Measurements from ENCODE around the gene ADRA2C.

The ADRA2C gene

GRCh38 chr4:3735196-3735595 is 31.0 kb upstream of the ADRA2C start:
- DNase-seq: no peak

DNA sequence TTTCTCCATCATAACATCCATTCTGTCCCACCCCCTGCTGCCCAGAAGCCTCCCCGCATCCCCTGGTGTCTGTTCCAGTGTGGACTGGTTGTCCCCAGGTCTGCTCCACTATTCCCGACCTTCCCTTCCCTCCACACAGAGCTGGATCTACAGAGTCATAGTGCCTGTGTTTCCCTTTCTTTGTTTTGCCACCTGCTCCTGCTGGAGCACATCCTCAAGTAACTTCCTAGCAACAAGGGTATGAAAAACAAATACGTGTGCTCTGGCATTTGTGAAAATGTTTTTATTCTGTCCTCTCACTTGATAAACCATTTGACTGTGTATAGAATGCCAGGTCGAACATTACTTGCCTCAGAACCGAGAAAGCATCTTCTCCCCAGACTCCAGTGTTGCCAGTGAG is 29.9 kb upstream of the ADRA2C start:
- DNase-seq: no peak

GRCh38 chr4:3736806-3737205 is 29.4 kb upstream of the ADRA2C start:
- DNase-seq: no peak

- DNase-seq: no peak
These were observed 26.6 kb upstream of the ADRA2C start for GRCh38 chr4:3739577-3739976.

DNA sequence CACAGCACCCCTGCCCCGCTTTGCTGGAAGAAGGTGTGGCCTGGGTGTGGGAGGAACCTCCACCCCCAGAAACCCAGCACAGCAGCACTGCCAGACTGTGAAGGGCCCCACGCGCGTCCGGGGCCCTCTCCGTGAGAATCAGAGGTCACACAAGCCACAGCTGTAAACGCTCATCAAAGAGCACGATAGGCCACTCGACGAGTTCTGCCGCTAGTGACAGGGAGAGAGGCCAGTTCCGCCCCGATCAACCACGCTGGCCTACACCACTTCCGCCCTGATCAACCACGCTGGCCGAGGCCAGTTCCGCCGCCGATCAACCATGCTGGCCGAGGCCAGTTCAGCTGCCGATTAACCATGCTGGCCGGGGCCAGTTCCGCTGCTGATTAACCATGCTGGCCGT is 25.9 kb upstream of the ADRA2C start:
- DNase-seq: peak; percentile 66

DNA sequence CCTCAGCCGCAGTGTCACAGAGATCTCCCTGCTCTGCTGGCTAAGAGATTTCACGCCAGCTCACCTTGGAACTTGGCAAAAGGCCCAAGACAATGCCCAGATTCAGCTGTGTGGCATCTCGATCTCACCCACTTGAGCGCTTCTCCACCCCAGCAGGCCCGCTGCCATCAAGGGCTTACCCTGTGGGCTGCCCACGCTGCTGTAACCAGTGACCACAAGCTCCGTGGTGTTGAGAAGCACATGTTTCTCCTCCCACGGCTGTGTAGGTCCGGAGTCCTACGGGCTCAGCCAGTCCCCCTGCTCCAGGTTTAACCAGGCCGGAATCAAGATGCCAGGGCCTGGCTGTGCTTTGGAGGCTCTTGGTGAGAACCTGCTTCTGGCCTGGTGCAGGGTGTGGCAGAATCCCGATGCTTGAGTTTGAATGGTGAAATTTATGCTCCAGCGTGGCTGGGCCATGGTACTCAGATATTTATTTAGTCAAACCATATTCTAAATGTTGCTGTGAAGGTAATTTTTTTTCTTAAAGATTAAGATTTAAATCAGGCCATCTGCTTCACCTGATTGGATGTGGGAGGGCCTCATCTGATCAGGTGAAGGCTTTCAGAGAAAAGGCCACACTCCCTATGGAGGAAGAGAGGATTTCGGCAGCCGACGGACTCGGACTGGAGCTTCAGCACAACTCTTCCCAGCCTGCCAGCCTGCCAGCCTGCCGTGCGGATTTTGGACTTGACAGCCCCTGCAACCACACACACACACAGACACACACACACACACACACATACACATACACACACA is 24.8 kb upstream of the ADRA2C start:
- DNase-seq: peak; percentile 13

GRCh38 chr4:3742610-3743009 is 23.6 kb upstream of the ADRA2C start:
- no peak for DNase-seq

DNA sequence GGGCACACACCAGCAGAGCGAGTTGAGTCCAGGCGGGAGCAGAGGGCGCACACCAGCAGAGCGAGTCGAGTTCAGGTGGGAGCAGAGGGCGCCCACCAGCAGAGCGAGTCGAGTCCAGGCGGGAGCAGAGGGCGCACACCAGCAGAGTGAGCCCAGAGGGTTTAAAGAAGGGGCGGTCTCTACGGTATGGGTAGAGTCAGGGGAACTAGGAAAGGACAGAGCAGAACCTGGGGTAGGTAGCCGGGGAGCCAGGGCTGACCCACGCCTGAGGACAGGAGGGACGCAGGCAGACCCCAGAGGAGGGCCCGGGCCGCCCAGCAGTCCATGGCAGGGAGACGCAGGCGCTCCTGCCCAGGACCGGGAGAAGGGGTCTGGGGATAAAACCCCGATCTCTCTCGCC is 22.0 kb upstream of the ADRA2C start:
- no peak for DNase-seq

DNA sequence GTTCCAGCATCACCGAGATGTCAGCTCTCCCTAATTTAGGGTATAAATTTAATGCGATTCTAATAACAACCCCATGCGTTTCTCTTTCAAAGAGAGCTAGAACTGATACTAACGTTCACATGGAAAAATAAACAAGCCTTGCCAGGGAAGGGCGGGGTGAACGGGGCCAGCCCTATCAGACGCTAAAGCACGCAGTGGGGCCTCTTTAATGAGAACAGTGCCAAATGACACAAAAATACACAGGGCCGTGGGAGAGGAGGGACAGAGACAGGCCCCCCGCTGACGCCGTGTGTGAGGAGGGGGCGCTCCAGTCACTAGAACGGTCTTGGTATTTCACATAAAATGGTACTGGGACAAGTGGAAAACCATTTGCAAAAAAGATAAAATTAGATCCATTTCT is 21.3 kb upstream of the ADRA2C start:
- no peak for DNase-seq

GRCh38 chr4:3745886-3746656 is 20.1 kb upstream of the ADRA2C start:
- DNase-seq: no peak

DNA sequence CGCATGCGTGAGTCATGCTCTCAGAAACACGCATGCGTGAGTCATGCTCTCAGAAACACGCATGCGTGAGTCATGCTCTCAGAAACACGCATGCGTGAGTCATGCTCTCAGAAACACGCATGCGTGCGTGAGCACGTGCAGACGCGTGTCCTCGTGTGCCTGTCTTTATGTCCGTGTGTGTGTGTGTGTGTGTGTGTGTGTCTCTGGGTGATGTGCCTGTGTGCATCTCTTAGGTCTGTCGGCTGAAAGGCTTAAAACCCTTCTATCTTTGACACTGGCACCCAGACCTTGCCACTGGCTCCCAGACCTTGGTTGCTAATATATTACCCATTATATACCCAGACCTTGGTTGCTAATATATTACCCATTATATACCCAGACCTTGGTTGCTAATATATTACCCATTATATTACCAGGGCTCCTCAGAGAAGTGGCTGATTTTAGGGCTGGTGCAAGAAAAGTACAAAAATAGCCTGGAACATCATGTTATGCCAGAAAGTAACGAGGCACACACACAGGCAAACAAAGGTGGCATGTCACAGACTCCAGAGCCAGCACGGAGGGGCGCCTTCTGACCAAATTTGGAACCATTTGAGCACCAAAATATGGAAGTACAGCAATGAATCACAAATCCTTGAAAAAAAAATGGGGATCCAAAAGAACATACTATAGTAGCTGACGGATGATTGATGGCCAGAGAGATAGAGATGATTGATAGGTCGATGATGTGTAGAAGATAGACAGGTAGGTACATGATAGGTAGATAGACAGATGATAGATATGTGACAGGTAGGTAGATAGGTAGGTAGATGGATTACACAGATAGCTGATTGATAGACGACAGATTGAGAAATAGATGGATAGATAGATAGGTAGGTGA is 19.2 kb upstream of the ADRA2C start:
- DNase-seq: no peak

DNA sequence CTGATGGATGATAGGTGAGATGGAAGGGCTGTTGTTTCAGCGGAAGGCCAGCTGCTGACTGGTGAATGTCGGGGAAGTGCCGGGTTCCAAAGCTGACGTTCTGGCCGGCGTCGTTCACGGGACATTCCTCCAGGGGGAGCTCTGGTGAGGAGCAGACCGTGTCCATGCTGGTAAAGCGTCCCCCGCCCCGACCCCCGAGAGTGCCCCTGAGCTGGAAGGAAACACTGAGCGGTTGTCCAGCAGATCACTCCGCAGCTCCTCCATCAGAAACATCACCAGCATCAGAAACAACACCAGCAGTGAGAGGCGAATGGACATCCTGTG is 18.6 kb upstream of the ADRA2C start:
- DNase-seq: no peak

DNA sequence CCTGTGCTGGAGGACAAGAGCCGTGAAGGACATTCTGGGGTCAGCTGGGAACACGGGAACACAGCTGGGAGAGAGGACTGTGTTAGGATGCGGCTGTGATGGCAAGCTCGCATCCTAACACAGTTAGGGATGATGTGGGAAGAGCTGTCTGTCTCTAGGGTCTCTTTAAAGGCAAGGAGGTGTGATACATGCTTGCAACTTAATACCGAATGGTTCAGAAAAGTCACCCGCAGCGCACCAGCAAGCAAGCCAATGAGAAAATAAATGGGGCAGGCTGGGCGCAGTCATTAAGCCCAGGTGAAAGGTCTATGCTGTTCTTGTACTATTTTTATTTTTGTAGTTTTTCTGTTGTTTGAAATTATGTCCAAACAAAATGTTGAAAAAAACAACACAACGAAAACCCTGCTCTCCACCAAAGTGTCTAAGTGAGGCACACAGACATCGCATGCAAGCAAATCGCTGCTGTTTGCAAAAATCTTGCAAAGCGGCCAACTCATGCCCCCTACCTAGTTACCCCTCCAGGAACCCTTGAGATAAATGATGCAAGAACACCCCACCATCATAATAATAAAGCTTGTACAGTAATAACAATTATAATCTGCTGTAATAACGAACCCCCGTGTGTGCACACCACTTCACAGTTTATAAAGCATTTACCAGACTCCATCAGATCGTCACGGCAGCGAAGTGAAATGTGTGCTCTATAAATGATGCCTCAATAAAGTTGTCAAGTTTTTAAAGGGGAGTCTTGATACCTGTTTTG is 17.9 kb upstream of the ADRA2C start:
- no peak for DNase-seq

- DNase-seq: no peak
These were observed 17.1 kb upstream of the ADRA2C start for GRCh38 chr4:3749081-3749480.

GRCh38 chr4:3750334-3750733 is 15.9 kb upstream of the ADRA2C start:
- DNase-seq: no peak

- DNase-seq: no peak
These were observed 14.2 kb upstream of the ADRA2C start for GRCh38 chr4:3752022-3752421.

GRCh38 chr4:3753726-3754412 is 12.3 kb upstream of the ADRA2C start:
- DNase-seq: no peak

- DNase-seq: no peak
These were observed 9.7 kb upstream of the ADRA2C start for GRCh38 chr4:3756343-3757059.

DNA sequence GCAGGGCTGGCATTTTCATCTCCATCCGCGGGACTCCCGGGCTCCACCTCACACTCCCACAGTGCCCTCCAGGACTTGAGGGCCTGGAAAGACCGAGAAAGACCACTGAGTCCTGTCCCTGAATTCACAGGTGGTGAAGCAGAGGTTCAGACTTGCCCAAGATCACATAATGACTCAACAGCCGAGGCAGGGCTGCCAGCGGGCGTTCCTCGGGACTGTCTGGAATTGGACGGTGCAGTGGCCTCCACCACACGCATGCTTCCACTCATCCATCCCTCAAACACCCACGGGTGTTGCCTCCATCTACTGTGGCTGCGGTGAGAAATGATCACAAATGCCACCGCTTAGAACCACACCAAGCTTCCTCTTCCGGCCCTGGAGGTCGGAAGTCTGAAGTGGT is 6.9 kb upstream of the ADRA2C start:
- DNase-seq: no peak

DNA sequence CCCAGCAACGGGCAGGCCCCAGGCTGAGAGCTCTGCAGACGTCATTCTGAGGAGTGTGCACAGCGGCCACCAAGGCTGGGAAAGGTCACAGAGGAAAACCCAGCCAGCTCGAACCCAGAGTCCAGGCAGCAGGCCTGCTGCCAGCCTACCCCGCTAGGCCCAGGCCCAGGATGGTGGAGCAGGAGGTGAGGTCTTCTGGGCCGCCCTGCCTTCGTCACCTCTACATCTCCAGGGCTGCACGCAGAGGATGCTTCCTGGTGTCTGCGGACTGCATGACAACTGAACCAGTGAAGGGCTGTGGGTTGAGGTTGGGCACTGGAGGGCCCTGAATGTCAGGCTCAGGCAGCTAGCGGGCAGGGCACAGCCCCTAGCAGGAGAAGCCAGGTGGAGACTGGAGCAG is 5.8 kb upstream of the ADRA2C start:
- no peak for DNase-seq

DNA sequence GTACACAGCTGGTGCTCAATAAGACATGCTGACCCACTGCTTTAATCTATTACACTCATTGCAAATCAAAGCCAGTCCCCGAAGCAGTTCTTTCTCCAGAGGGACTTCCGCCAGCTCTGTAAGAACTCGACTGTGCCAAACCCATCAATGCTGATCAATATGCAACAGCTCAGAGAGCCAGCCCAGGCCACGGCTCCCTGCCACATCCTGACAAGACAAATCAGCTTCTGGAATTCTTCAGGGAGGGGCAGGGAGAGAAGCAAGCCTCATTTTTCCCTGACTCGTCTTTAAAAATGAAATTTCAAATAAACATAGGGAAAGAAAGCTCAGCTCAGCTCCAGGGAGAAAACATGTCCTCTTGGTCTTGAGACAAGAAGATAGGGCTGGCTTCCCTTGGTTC is 5.3 kb upstream of the ADRA2C start:
- no peak for DNase-seq

DNA sequence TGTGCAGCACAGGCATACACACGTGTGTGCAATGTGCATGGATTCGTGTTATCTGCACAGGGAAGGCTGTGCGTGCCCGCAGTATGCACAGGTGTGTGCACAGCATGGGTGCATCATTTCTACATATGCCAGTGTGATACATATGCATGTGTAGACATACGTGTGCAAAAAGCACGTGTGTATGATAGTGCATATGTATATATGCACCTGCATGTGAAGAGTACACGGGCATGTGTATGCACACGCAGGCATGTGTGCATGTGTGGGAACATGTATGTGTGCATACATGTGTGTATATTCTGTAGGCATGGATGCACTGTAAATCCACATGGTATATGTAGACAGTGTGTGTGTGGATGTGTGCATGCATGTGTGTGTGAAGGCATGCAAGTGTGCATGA is 3.9 kb upstream of the ADRA2C start:
- no peak for DNase-seq

Measured in MV-4-11 (cell line).